ENCODE data around the gene SERPINF2. TPM values are rescaled to one million over a fixed set of nuclear protein-coding genes. Genes with fewer than 3 reads are reported as not detected.

SERPINF2 gene
- total and polyA plus RNA-seq, 2 donors (not counting 1 experiment from before 2014, with no cell fraction given), result 0.06 to 0.17 TPM

GRCh38 chr17:1765576-1765975, 22.9 kb downstream of the SERPINF2 start:
- Histone ChIP-seq H2AFZ (ENCODE audit: low read length) (no peak overlapping the region), H3K4me2 (ENCODE audit: extremely low read depth, insufficient read depth, low read length) (no peak overlapping the region), H3K79me2 (ENCODE audit: control insufficient read depth, insufficient read depth, low read length) (no peaks in the 10 kb centered on the region), H3K9me3 (ENCODE audit: control insufficient read depth, insufficient read depth, low read depth, low read length) (no peaks in the 10 kb centered on the region), H3K27me3 (ENCODE audit: control insufficient read depth, insufficient read depth, low read length) (no peaks in the 10 kb centered on the region), H3K4me3 (replicated peaks in 1 of 4; ENCODE audit: control extremely low read depth in 1 of 4, insufficient read depth in 1 of 4, low read depth in 3 of 4, low read length in 4 of 4) (no peak overlapping the region), H3K27ac (ENCODE audit: insufficient read depth, low read length) (no peak overlapping the region), H4K20me1 (ENCODE audit: control insufficient read depth, extremely low read depth, insufficient read depth, low read length) (no peaks in the 10 kb centered on the region), H3K36me3 (ENCODE audit: control insufficient read depth, insufficient read depth, low read length) (no peaks in the 10 kb centered on the region), H3K9ac (ENCODE audit: insufficient read depth, low read length) (no peak overlapping the region), H3K4me1 (ENCODE audit: control insufficient read depth, extremely low read depth, insufficient read depth, low read length) (peaks cover 19% of the 10 kb centered on the region)
- DNase-seq (ENCODE audit: low read depth in 2 of 2), result no peak
- TF ChIP-seq, protein P1, sequence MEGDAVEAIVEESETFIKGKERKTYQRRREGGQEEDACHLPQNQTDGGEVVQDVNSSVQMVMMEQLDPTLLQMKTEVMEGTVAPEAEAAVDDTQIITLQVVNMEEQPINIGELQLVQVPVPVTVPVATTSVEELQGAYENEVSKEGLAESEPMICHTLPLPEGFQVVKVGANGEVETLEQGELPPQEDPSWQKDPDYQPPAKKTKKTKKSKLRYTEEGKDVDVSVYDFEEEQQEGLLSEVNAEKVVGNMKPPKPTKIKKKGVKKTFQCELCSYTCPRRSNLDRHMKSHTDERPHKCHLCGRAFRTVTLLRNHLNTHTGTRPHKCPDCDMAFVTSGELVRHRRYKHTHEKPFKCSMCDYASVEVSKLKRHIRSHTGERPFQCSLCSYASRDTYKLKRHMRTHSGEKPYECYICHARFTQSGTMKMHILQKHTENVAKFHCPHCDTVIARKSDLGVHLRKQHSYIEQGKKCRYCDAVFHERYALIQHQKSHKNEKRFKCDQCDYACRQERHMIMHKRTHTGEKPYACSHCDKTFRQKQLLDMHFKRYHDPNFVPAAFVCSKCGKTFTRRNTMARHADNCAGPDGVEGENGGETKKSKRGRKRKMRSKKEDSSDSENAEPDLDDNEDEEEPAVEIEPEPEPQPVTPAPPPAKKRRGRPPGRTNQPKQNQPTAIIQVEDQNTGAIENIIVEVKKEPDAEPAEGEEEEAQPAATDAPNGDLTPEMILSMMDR (conservative IDR thresholded peaks at IDR 0.05 in 1 of 2, IDR thresholded peaks at IDR 0.05 in 1 of 2; ENCODE audit: low read depth in 1 of 2, low read length in 2 of 2), result no peak
- TF ChIP-seq EZH2 (IDR thresholded peaks at IDR 0.05; ENCODE audit: low read length, missing control alignments), result no peak

GRCh38 chr17:1766382-1767135, 23.9 kb downstream of the SERPINF2 start:
- Histone ChIP-seq H3K4me2 (ENCODE audit: extremely low read depth, insufficient read depth, low read length) (no peak overlapping the region), H4K20me1 (ENCODE audit: control insufficient read depth, extremely low read depth, insufficient read depth, low read length) (no peaks in the 10 kb centered on the region), H3K27me3 (ENCODE audit: control insufficient read depth, insufficient read depth, low read length) (no peaks in the 10 kb centered on the region), H3K79me2 (ENCODE audit: control insufficient read depth, insufficient read depth, low read length) (no peaks in the 10 kb centered on the region), H3K4me3 (replicated peaks in 1 of 4; ENCODE audit: control extremely low read depth in 1 of 4, insufficient read depth in 1 of 4, low read depth in 3 of 4, low read length in 4 of 4) (no peak overlapping the region), H3K4me1 (ENCODE audit: control insufficient read depth, extremely low read depth, insufficient read depth, low read length) (peaks cover 19% of the 10 kb centered on the region), H3K9me3 (ENCODE audit: control insufficient read depth, insufficient read depth, low read depth, low read length) (no peaks in the 10 kb centered on the region), H3K27ac (ENCODE audit: insufficient read depth, low read length) (no peak overlapping the region), H2AFZ (ENCODE audit: low read length) (no peak overlapping the region), H3K9ac (ENCODE audit: insufficient read depth, low read length) (no peak overlapping the region), H3K36me3 (ENCODE audit: control insufficient read depth, insufficient read depth, low read length) (no peaks in the 10 kb centered on the region)
- TF ChIP-seq, protein P1 (conservative IDR thresholded peaks at IDR 0.05 in 1 of 2, IDR thresholded peaks at IDR 0.05 in 1 of 2; ENCODE audit: low read depth in 1 of 2, low read length in 2 of 2), result no peak
- TF ChIP-seq EZH2 (IDR thresholded peaks at IDR 0.05; ENCODE audit: low read length, missing control alignments), result no peak
- DNase-seq (ENCODE audit: low read depth in 2 of 2), result no peak

GRCh38 chr17:1767358-1767757, 24.7 kb downstream of the SERPINF2 start:
- Histone ChIP-seq H3K36me3 (ENCODE audit: control insufficient read depth, insufficient read depth, low read length) (no peaks in the 10 kb centered on the region), H4K20me1 (ENCODE audit: control insufficient read depth, extremely low read depth, insufficient read depth, low read length) (no peaks in the 10 kb centered on the region), H3K27me3 (ENCODE audit: control insufficient read depth, insufficient read depth, low read length) (no peaks in the 10 kb centered on the region), H3K27ac (ENCODE audit: insufficient read depth, low read length) (no peak overlapping the region), H3K4me3 (replicated peaks in 1 of 4; ENCODE audit: control extremely low read depth in 1 of 4, insufficient read depth in 1 of 4, low read depth in 3 of 4, low read length in 4 of 4) (no peak overlapping the region), H2AFZ (ENCODE audit: low read length) (no peak overlapping the region), H3K79me2 (ENCODE audit: control insufficient read depth, insufficient read depth, low read length) (no peaks in the 10 kb centered on the region), H3K9ac (ENCODE audit: insufficient read depth, low read length) (no peak overlapping the region), H3K4me1 (ENCODE audit: control insufficient read depth, extremely low read depth, insufficient read depth, low read length) (peaks cover 19% of the 10 kb centered on the region), H3K9me3 (ENCODE audit: control insufficient read depth, insufficient read depth, low read depth, low read length) (no peaks in the 10 kb centered on the region), H3K4me2 (ENCODE audit: extremely low read depth, insufficient read depth, low read length) (no peak overlapping the region)
- no peak for TF ChIP-seq EZH2 (IDR thresholded peaks at IDR 0.05; ENCODE audit: low read length, missing control alignments)
- TF ChIP-seq, protein P1 (conservative IDR thresholded peaks at IDR 0.05 in 1 of 2, IDR thresholded peaks at IDR 0.05 in 1 of 2; ENCODE audit: low read depth in 1 of 2, low read length in 2 of 2), result no peak
- no peak for DNase-seq (ENCODE audit: low read depth in 2 of 2)

Measured in fibroblast of lung (primary cell).